GM23338 (cell line): ENCODE data around the gene SUGP1. TPM values are rescaled to one million over a fixed set of nuclear protein-coding genes. Genes with fewer than 3 reads are reported as not detected.

Experiments used
- ATAC-seq: fragments of 200-7000 bp; cut with Tn5 transposase; 3 replicates; pipeline ENCODE4 v1.9.1; 2020
- DNase-seq: peaks from one replicate; pipeline ENCODE4 v3.0.0-alpha.2; 2015; ENCODE audit warnings: low spot score
- H2AFZ ChIP-seq: fragments of 200-600 bp; sonication (generic); 2 replicates; pipeline ENCODE4 v1.8.0; 2016; ENCODE audit warnings: antibody characterized with exemption, mild to moderate bottlenecking, moderate library complexity
- H3F3A ChIP-seq: fragments of 200-600 bp; sonication (generic); replicated peaks from 2 replicates; pipeline ENCODE4 v1.8.0; 2017; ENCODE audit warnings: antibody characterized with exemption, mixed run types, low read depth
- H3K27ac ChIP-seq: fragments of 200-600 bp; sonication (generic); 2 replicates; pipeline ENCODE4 v1.6.1; 2016; ENCODE audit warnings: low read depth
- H3K27me3 ChIP-seq: fragments of 200-600 bp; sonication (generic); 2 replicates; pipeline ENCODE4 v1.8.0; 2016; ENCODE audit warnings: mild to moderate bottlenecking, mixed run types, moderate library complexity; ENCODE audit not compliant: insufficient read depth
- H3K36me3 ChIP-seq: fragments of 200-600 bp; sonication (generic); 2 replicates; pipeline ENCODE4 v1.8.0; 2016; ENCODE audit warnings: mild to moderate bottlenecking; ENCODE audit not compliant: insufficient read depth
- H3K4me1 ChIP-seq: fragments of 200-600 bp; sonication (generic); 2 replicates; pipeline ENCODE4 v1.8.0; 2016; ENCODE audit warnings: mild to moderate bottlenecking, moderate library complexity; ENCODE audit not compliant: insufficient read depth
- H3K4me2 ChIP-seq: fragments of 200-600 bp; sonication (generic); 2 replicates; pipeline ENCODE4 v1.7.1; 2017; ENCODE audit warnings: mixed run types
- H3K4me3 ChIP-seq: fragments of 200-600 bp; sonication (generic); 2 replicates; pipeline ENCODE4 v1.6.1; 2016; ENCODE audit warnings: mixed run types
- H3K79me2 ChIP-seq: fragments of 200-600 bp; sonication (generic); replicated peaks from 2 replicates; pipeline ENCODE4 v1.8.0; 2017; ENCODE audit warnings: mild to moderate bottlenecking; ENCODE audit not compliant: insufficient read depth
- H3K9me2 ChIP-seq: fragments of 200-600 bp; sonication (generic); 2 replicates; pipeline ENCODE4 v1.8.0; 2017; ENCODE audit not compliant: insufficient read depth
- H4K20me1 ChIP-seq: fragments of 200-600 bp; sonication (generic); replicated peaks from 2 replicates; pipeline ENCODE4 v1.8.0; 2017; ENCODE audit warnings: mild to moderate bottlenecking; ENCODE audit not compliant: insufficient read depth
- H3K27ac Mint-ChIP-seq: 2 replicates; pipeline ENCODE4 v1.8.0; 2020; ENCODE audit warnings: inconsistent platforms, mild to moderate bottlenecking, moderate library complexity, mixed read lengths
- H3K27me3 Mint-ChIP-seq: 3 replicates; pipeline ENCODE4 v1.8.0; 2022; ENCODE audit warnings: low read depth, mild to moderate bottlenecking, moderate library complexity, mixed read lengths, inconsistent platforms; ENCODE audit not compliant: insufficient read depth, poor library complexity
- H3K36me3 Mint-ChIP-seq: 3 replicates; pipeline ENCODE4 v1.8.0; 2021; ENCODE audit warnings: low read depth, mild to moderate bottlenecking, inconsistent platforms, moderate library complexity, mixed read lengths
- H3K4me1 Mint-ChIP-seq: 3 replicates; pipeline ENCODE4 v1.8.0; 2020; ENCODE audit warnings: mild to moderate bottlenecking, inconsistent platforms, mixed read lengths
- H3K4me3 Mint-ChIP-seq: 3 replicates; pipeline ENCODE4 v1.8.0; 2021; ENCODE audit warnings: moderate library complexity, mild to moderate bottlenecking, inconsistent platforms, mixed read lengths
- H3K9me3 Mint-ChIP-seq: 3 replicates; pipeline ENCODE4 v1.8.0; 2020; ENCODE audit warnings: moderate library complexity, mild to moderate bottlenecking, inconsistent platforms, mixed read lengths
- CTCF ChIP-seq, 2 experiments: fragments of 200-600 bp in 1 of 2; sonication (generic) in 1 of 2; conservative IDR thresholded peaks; 2 replicates each; pipeline versions ENCODE4 v1.5.1 to v1.6.1; 2016 to 2017; ENCODE audit warnings: antibody characterized with exemption in 2 of 2, low read depth in 2 of 2, mild to moderate bottlenecking in 2 of 2, moderate library complexity in 1 of 2
- EZH2 ChIP-seq: fragments of 200-600 bp; sonication (generic); IDR thresholded peaks from one replicate; pipeline ENCODE4 v1.8.0; 2017; ENCODE audit warnings: antibody characterized with exemption, mild to moderate bottlenecking, low read depth; ENCODE audit not compliant: unreplicated experiment
- EZH2phosphoT487 ChIP-seq: fragments of 200-600 bp; sonication (generic); IDR thresholded peaks from one replicate; pipeline ENCODE4 v1.8.1; 2018; ENCODE audit warnings: antibody characterized with exemption; ENCODE audit not compliant: unreplicated experiment
- NANOG ChIP-seq: IDR thresholded peaks from 2 replicates; pipeline ENCODE4 v1.6.1; 2016; ENCODE audit warnings: antibody characterized with exemption, borderline replicate concordance
- POLR2AphosphoS5 ChIP-seq: IDR thresholded peaks from 2 replicates; pipeline ENCODE4 v1.6.1; 2016; ENCODE audit warnings: antibody characterized with exemption, low read depth
- REST ChIP-seq: IDR thresholded peaks from one replicate; pipeline ENCODE4 v1.6.1; 2018; ENCODE audit warnings: antibody characterized with exemption; ENCODE audit not compliant: unreplicated experiment
- ZNF114 ChIP-seq: fragments of 250-450 bp; sonication (Bioruptor Pico); IDR thresholded peaks from 2 replicates; pipeline ENCODE4 v1.5.0; 2020; ENCODE audit warnings: mild to moderate bottlenecking, moderate library complexity
- ZNF331 ChIP-seq: fragments of 250-450 bp; sonication (Bioruptor Pico); IDR thresholded peaks from 2 replicates; pipeline ENCODE4 v1.5.0; 2020; ENCODE audit warnings: low read depth, mild to moderate bottlenecking, moderate library complexity
- polyA plus RNA-seq: library from polyadenylated mRNA; unstranded; fragments of >200 nt; fragmentation: Nextera tagmentation; extraction: Ambion mirVana; gene quantifications from 2 replicates; pipeline ENCODE4 v1.2.1, GENCODE V29; 2016
- total RNA-seq: library from RNA; depleted of rRNA; stranded (reverse); fragments of >200 nt; shearing (Covaris generic); gene quantifications from 2 replicates; pipeline ENCODE4 v1.2.3, GENCODE V29; 2014
- TF ChIP-seq, protein P1 (sequence below): IDR thresholded peaks from 2 replicates; pipeline ENCODE4 v1.6.1; 2016; ENCODE audit warnings: antibody characterized with exemption
- TF ChIP-seq, protein P2 (sequence below): fragments of 250-450 bp; sonication (Bioruptor Pico); IDR thresholded peaks from 2 replicates; pipeline ENCODE4 v1.5.0; 2020; ENCODE audit warnings: mild to moderate bottlenecking, moderate library complexity

The SUGP1 gene
- total and polyA plus RNA-seq, 2 experiments from 2014 or later, result 38.6 to 61.6 TPM

DNA sequence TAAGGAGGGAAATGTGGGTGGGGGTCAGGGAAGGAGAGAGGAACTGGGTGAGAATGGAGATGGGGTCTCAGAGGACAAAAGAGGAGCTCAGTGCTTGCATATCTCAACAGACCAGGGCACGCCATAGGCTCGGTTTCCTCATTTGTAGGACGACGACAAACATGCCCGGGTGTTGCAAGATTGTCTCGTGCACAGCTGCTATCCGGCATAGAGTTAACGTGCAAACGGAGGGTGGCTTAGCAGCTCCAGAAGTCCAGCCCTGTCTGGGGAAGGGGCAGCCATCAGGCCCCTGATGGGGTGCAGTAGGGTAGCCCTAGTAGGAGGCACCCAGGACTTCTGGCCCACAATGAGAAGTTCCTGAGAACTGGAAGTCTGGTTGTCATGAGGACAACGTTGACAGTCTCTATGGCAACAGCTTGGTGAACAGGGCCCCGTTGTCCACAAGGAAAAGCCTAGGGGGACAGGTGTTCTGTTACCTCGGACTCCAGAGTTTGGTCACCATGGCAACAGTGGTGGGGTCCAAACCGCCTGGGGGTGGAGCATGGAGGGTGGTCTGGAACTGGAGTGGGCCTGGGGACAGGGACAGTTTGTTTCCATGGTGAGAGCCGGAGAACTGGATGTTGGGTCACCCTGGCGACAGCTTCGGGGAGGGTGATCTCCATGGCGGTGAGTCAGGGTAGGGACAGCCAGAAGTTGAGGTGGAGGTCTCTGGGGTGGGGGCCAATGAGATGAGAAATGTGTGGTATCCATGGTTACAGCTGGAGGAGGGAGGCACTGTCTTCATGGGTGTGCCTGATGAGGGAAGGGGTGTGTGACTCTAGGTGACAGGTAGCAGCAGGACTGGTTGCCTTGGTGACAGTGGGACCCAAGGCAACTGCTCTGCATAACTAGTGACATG lies 64.0 kb downstream of the SUGP1 start:
- no peak overlapping the region for H2AFZ ChIP-seq
- Mint-ChIP-seq H3K4me3 (no peak overlapping the region; the same call in 2 of the 3 replicates), H3K4me1 (peaks cover 11% of the 10 kb centered on the region), H3K9me3 (peaks cover 7% of the 10 kb centered on the region), H3K36me3 (peaks cover 29% of the 10 kb centered on the region), H3K27me3 (peaks cover 20% of the 10 kb centered on the region), H3K27ac (no peak overlapping the region)
- no peak overlapping the region for H3K27ac ChIP-seq
- no peaks in the 10 kb centered on the region; the same call in 1 of the 2 replicates for H4K20me1 ChIP-seq
- H3K4me3 ChIP-seq, result no peak overlapping the region
- TF ChIP-seq EZH2 (no peak), REST (no peak), POLR2AphosphoS5 (no peak; the same call in 1 of the 2 replicates), NANOG (no peak), CTCF (conservative IDR thresholded peaks at IDR 0.05; ENCODE audit: low read depth in 2 of 2) (no peak), EZH2phosphoT487 (no peak), ZNF331 (CRISPR knock-in tag) (no peak), ZNF114 (CRISPR knock-in tag) (no peak)
- TF ChIP-seq, protein P1, sequence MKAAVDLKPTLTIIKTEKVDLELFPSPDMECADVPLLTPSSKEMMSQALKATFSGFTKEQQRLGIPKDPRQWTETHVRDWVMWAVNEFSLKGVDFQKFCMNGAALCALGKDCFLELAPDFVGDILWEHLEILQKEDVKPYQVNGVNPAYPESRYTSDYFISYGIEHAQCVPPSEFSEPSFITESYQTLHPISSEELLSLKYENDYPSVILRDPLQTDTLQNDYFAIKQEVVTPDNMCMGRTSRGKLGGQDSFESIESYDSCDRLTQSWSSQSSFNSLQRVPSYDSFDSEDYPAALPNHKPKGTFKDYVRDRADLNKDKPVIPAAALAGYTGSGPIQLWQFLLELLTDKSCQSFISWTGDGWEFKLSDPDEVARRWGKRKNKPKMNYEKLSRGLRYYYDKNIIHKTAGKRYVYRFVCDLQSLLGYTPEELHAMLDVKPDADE, result no peak
- TF ChIP-seq, protein P2, sequence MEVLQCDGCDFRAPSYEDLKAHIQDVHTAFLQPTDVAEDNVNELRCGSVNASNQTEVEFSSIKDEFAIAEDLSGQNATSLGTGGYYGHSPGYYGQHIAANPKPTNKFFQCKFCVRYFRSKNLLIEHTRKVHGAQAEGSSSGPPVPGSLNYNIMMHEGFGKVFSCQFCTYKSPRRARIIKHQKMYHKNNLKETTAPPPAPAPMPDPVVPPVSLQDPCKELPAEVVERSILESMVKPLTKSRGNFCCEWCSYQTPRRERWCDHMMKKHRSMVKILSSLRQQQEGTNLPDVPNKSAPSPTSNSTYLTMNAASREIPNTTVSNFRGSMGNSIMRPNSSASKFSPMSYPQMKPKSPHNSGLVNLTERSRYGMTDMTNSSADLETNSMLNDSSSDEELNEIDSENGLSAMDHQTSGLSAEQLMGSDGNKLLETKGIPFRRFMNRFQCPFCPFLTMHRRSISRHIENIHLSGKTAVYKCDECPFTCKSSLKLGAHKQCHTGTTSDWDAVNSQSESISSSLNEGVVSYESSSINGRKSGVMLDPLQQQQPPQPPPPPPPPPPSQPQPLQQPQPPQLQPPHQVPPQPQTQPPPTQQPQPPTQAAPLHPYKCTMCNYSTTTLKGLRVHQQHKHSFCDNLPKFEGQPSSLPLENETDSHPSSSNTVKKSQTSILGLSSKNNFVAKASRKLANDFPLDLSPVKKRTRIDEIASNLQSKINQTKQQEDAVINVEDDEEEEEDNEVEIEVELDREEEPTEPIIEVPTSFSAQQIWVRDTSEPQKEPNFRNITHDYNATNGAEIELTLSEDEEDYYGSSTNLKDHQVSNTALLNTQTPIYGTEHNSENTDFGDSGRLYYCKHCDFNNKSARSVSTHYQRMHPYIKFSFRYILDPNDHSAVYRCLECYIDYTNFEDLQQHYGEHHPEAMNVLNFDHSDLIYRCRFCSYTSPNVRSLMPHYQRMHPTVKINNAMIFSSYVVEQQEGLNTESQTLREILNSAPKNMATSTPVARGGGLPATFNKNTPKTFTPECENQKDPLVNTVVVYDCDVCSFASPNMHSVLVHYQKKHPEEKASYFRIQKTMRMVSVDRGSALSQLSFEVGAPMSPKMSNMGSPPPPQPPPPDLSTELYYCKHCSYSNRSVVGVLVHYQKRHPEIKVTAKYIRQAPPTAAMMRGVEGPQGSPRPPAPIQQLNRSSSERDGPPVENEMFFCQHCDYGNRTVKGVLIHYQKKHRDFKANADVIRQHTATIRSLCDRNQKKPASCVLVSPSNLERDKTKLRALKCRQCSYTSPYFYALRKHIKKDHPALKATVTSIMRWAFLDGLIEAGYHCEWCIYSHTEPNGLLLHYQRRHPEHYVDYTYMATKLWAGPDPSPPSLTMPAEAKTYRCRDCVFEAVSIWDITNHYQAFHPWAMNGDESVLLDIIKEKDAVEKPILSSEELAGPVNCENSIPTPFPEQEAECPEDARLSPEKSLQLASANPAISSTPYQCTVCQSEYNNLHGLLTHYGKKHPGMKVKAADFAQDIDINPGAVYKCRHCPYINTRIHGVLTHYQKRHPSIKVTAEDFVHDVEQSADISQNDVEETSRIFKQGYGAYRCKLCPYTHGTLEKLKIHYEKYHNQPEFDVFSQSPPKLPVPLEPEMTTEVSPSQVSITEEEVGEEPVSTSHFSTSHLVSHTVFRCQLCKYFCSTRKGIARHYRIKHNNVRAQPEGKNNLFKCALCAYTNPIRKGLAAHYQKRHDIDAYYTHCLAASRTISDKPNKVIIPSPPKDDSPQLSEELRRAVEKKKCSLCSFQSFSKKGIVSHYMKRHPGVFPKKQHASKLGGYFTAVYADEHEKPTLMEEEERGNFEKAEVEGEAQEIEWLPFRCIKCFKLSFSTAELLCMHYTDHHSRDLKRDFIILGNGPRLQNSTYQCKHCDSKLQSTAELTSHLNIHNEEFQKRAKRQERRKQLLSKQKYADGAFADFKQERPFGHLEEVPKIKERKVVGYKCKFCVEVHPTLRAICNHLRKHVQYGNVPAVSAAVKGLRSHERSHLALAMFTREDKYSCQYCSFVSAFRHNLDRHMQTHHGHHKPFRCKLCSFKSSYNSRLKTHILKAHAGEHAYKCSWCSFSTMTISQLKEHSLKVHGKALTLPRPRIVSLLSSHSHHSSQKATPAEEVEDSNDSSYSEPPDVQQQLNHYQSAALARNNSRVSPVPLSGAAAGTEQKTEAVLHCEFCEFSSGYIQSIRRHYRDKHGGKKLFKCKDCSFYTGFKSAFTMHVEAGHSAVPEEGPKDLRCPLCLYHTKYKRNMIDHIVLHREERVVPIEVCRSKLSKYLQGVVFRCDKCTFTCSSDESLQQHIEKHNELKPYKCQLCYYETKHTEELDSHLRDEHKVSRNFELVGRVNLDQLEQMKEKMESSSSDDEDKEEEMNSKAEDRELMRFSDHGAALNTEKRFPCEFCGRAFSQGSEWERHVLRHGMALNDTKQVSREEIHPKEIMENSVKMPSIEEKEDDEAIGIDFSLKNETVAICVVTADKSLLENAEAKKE, result no peak
- no peaks in the 10 kb centered on the region for H3K36me3 ChIP-seq
- H3K4me2 ChIP-seq, result no peak overlapping the region
- H3K4me1 ChIP-seq, result peaks cover 6% of the 10 kb centered on the region; the same call in 1 of the 2 replicates
- H3K9me2 ChIP-seq, result no peaks in the 10 kb centered on the region
- H3K27me3 ChIP-seq, result peaks cover 26% of the 10 kb centered on the region
- no peaks in the 10 kb centered on the region for H3K79me2 ChIP-seq
- DNase-seq (peak; percentile 70), ATAC-seq (no peak)
- no peaks in the 10 kb centered on the region for H3F3A ChIP-seq
